Endothelial cell of umbilical vein (primary cell): Measurements from ENCODE around the gene AGBL5. TPM values are rescaled to one million over a fixed set of nuclear protein-coding genes. Genes with fewer than 3 reads are reported as not detected.

ENCODE experiments used
- BruUV-seq: library from RNA; stranded (reverse); fragments of 400-500 nt; replicated peaks from 2 replicates; lab custom pipeline; 2021; lab: Mats Ljungman, UMichigan
- CTCF ChIA-PET: fragments of 300-600, 350-600 bp; sonication (Branson Sonifier 250); formaldehyde crosslinking; loops from one replicate; lab custom pipeline; 2021; ENCODE audit warnings: antibody characterized with exemption, inconsistent platforms; lab: Charles Lee
- POLR2A ChIA-PET: fragments of 300-600, 350-600 bp; sonication (Branson Sonifier 250); formaldehyde crosslinking; loops from one replicate; lab custom pipeline; 2021; ENCODE audit warnings: antibody characterized with exemption, inconsistent platforms; lab: Charles Lee
- DNase-seq: peaks from one replicate; pipeline ENCODE4 v3.0.0-alpha.2; 2011; ENCODE audit warnings: low read depth, low spot score
- FAIRE-seq: peaks from 2 replicates; lab custom pipeline; 2011; peaks lifted over from hg19 to GRCh38; lab: Jason Lieb, UNC
- H2AFZ ChIP-seq: 2 replicates; pipeline ENCODE4 v1.6.0; 2012; ENCODE audit warnings: low read depth, low read length, control low read depth, inconsistent platforms
- H3K27ac ChIP-seq: 2 replicates; pipeline ENCODE4 v1.5.1; 2011; ENCODE audit warnings: low read depth, mild to moderate bottlenecking, control low read depth, low read length, moderate library complexity; ENCODE audit not compliant: insufficient read depth
- H3K27me3 ChIP-seq, 2 experiments: 2 replicates each; pipeline versions ENCODE4 v1.6.0 to v1.6.1; 2011; ENCODE audit warnings: low read length in 2 of 2, mixed read lengths in 1 of 2; ENCODE audit not compliant: control insufficient read depth in 2 of 2, insufficient read depth in 2 of 2
- H3K36me3 ChIP-seq, 2 experiments: 2 replicates in 1 of 2; 3 replicates in 1 of 2; pipeline ENCODE4 v1.5.1; 2011; ENCODE audit warnings: low read length in 2 of 2, mild to moderate bottlenecking in 1 of 2, moderate library complexity in 1 of 2; ENCODE audit not compliant: control insufficient read depth in 2 of 2, insufficient read depth in 2 of 2; ENCODE audit errors: extremely low read depth in 1 of 2
- H3K4me1 ChIP-seq: 3 replicates; pipeline ENCODE4 v1.5.1; 2011; ENCODE audit warnings: mild to moderate bottlenecking, low read length; ENCODE audit not compliant: control insufficient read depth, insufficient read depth; ENCODE audit errors: extremely low read depth
- H3K4me2 ChIP-seq: 2 replicates; pipeline ENCODE4 v1.6.1; 2011; ENCODE audit warnings: low read length, control low read depth, mixed read lengths; ENCODE audit not compliant: insufficient read depth
- H3K4me3 ChIP-seq, 3 experiments: fragments of 200-600 bp in 1 of 3; sonication (generic), shearing (Covaris generic) in 1 of 3; replicated peaks in 1 of 3; 2 replicates each; pipeline ENCODE4 v1.5.1; 2011 to 2016; ENCODE audit warnings: control low read depth in 3 of 3, low read length in 3 of 3, mild to moderate bottlenecking in 2 of 3, inconsistent platforms in 1 of 3, low read depth in 1 of 3, moderate library complexity in 1 of 3; ENCODE audit not compliant: insufficient read depth in 1 of 3
- H3K79me2 ChIP-seq: 2 replicates; pipeline ENCODE4 v1.6.0; 2012; ENCODE audit warnings: low read length, inconsistent platforms; ENCODE audit not compliant: control insufficient read depth, insufficient read depth
- H3K9ac ChIP-seq: replicated peaks from 2 replicates; pipeline ENCODE3; 2011; ENCODE audit warnings: low read length, control low read depth; ENCODE audit not compliant: insufficient read depth; ENCODE audit errors: extremely low read depth
- H3K9me1 ChIP-seq: replicated peaks from 3 replicates; pipeline ENCODE4 v1.6.0; 2011; ENCODE audit warnings: mild to moderate bottlenecking, low read length; ENCODE audit not compliant: control insufficient read depth, insufficient read depth; ENCODE audit errors: extremely low read depth
- H3K9me3 ChIP-seq: replicated peaks from 2 replicates; pipeline ENCODE4 v1.5.1; 2012; ENCODE audit warnings: low read length, inconsistent platforms; ENCODE audit not compliant: control insufficient read depth, insufficient read depth
- H4K20me1 ChIP-seq: replicated peaks from 2 replicates; pipeline ENCODE3; 2011; ENCODE audit warnings: mild to moderate bottlenecking, low read length; ENCODE audit not compliant: control insufficient read depth, insufficient read depth; ENCODE audit errors: extremely low read depth
- CTCF ChIP-seq, 2 donors: IDR thresholded peaks; 1 replicate in 1 of 2; 2 replicates in 1 of 2; pipeline ENCODE4 v1.5.1; 2011; ENCODE audit warnings: low read length in 2 of 2, mild to moderate bottlenecking in 2 of 2, moderate library complexity in 2 of 2, control low read depth in 1 of 2, inconsistent platforms in 1 of 2, low read depth in 1 of 2; ENCODE audit not compliant: insufficient read depth in 1 of 2; ENCODE audit errors: extremely low read depth in 1 of 2
- EZH2 ChIP-seq: IDR thresholded peaks from 2 replicates; pipeline ENCODE4 v1.6.1; 2012; ENCODE audit warnings: borderline replicate concordance, low read depth, mild to moderate bottlenecking, moderate library complexity, low read length, inconsistent platforms; ENCODE audit not compliant: severe bottlenecking
- GATA2 ChIP-seq: IDR thresholded peaks from 2 replicates; pipeline ENCODE4 v1.7.0; 2011; ENCODE audit warnings: low read depth, mild to moderate bottlenecking, moderate library complexity, mixed read lengths, low read length; ENCODE audit not compliant: insufficient read length, insufficient read depth
- MAX ChIP-seq: IDR thresholded peaks from 2 replicates; pipeline ENCODE4 v1.6.1; 2011; ENCODE audit not compliant: insufficient read depth, insufficient read length
- MYC ChIP-seq: IDR thresholded peaks from one replicate; pipeline ENCODE4 v1.6.1; 2011; ENCODE audit warnings: mild to moderate bottlenecking, low read depth, low read length
- POLR2A ChIP-seq: IDR thresholded peaks from 2 replicates; pipeline ENCODE4 v1.6.1; 2012; ENCODE audit warnings: low read depth, mild to moderate bottlenecking, control low read depth, low read length
- POLR2AphosphoS5 ChIP-seq: IDR thresholded peaks from 2 replicates; pipeline ENCODE4 v1.6.1; 2012; ENCODE audit warnings: low read depth, mild to moderate bottlenecking, control low read depth, low read length, moderate library complexity; ENCODE audit not compliant: insufficient read depth
- dilution Hi-C: fragments of 300-500 bp; cut with MboI; formaldehyde crosslinking; loops from one replicate; pipeline ENCODE4 v1.15.0; 2019; ENCODE audit warnings: low sequenced_read_pairs; ENCODE audit not compliant: extremely low pct_ligation_motif_present
- intact Hi-C: fragments of 100-400 bp; cut with micrococcal nuclease; formaldehyde crosslinking; loops from one replicate; pipeline ENCODE4 v1.10.0; 2022
- polyA plus RNA-seq, 4 experiments: library from polyadenylated mRNA; depleted of rRNA in 3 of 4; stranded (reverse) in 3 of 4; unstranded in 1 of 4; fragments of >200 nt; gene quantifications; 2 replicates each; pipeline versions ENCODE4 v1.2.1 to v1.2.3, GENCODE V29; 2011 to 2012; ENCODE audit warnings: missing spikeins in 1 of 4
- total RNA-seq: library from RNA; stranded (reverse); gene quantifications from 2 replicates; pipeline ENCODE4 v1.2.3, GENCODE V29; 2021

Gene AGBL5
- total and polyA plus RNA-seq, 2 donors (not counting 3 experiments of a cell fraction or from before 2014, with no cell fraction given): 28.2 to 41.9 TPM

- H3K9me3 ChIP-seq: no peaks in the 10 kb centered on the region
- ChIA-PET POLR2A (interaction anchor here (0.8 to 2.2 kb wide), 2 partner anchors 22 to 84 kb away, joined by 3 to 7 read pairs; partner anchors contain the start of genes OST4 and PREB), CTCF (interaction anchor here (1.0 to 5.9 kb wide), 12 partner anchors 11 to 254 kb away, joined by 3 to 39 read pairs (median 6); partner anchors contain the start of genes KHK, OST4, PREB and TMEM214)
- H3K27ac ChIP-seq: peak overlapping the region; percentile 25
- no peaks in the 10 kb centered on the region for H3K9me1 ChIP-seq
- dilution Hi-C loops (no loop called here), intact Hi-C loops (loop anchor here (1.0 kb wide), 3 partner anchors 17 to 37 kb away; partner anchors contain the start of genes KHK and TMEM214)
- FAIRE-seq (no peak), DNase-seq (no peak)
- H4K20me1 ChIP-seq: no peaks in the 10 kb centered on the region
- peak overlapping the region; percentile 86 for H2AFZ ChIP-seq
- peak overlapping the region; percentile 82 for H3K4me2 ChIP-seq
- no peaks in the 10 kb centered on the region for H3K27me3 ChIP-seq
- BruUV-seq: no TSS peak
- no peaks in the 10 kb centered on the region for H3K79me2 ChIP-seq
- peak overlapping the region; percentile 31 for H3K9ac ChIP-seq
- H3K36me3 ChIP-seq: peaks cover 0 to 11% of the 10 kb centered on the region in 2 experiments
- H3K4me3 ChIP-seq: peak overlapping the region; percentile 44 to 76 (median 54)
- peaks cover 12% of the 10 kb centered on the region for H3K4me1 ChIP-seq
- TF ChIP-seq MAX (no peak), POLR2A (no peak), POLR2AphosphoS5 (peak; percentile 37), MYC (no peak), GATA2 (no peak), CTCF (IDR thresholded peaks at IDR 0.05; ENCODE audit: extremely low read depth in 1 of 2, insufficient read depth in 1 of 2, low read depth in 1 of 2, low read length in 2 of 2) (no peak), EZH2 (no peak)
Measured at GRCh38 chr2:27049422-27050280, 1.8 kb upstream of the AGBL5 start.
